Esophagus muscularis mucosa (tissue), 4 donors: ENCODE data around the gene FXYD6. TPM values are rescaled to one million over a fixed set of nuclear protein-coding genes. Genes with fewer than 3 reads are reported as not detected.
A peak's percentile ranks its signal among the peaks of the same experiment; 100 is the strongest.

Experiments used
- DNase-seq: peaks from one replicate; pipeline ENCODE4 v3.0.0-alpha.2; 2017; ENCODE audit errors: extremely low spot score
- H3K27ac ChIP-seq, 4 donors: fragments of 200-600 bp; sonication (generic); replicated peaks in 1 of 4; 1 replicate in 3 of 4; 2 replicates in 1 of 4; pipeline ENCODE4 v1.5.1; 2016 to 2019; ENCODE audit warnings: mild to moderate bottlenecking in 1 of 4
- H3K27me3 ChIP-seq, 4 donors: fragments of 200-600 bp; sonication (generic); one replicate each; pipeline versions ENCODE4 v1.5.1 to v1.6.0; 2016 to 2019
- H3K36me3 ChIP-seq, 4 donors: fragments of 200-600 bp; sonication (generic); one replicate each; pipeline ENCODE4 v1.5.1; 2016 to 2019
- H3K4me1 ChIP-seq, 4 donors: fragments of 200-600 bp; sonication (generic); one replicate each; pipeline ENCODE4 v1.5.1; 2016 to 2019
- H3K4me3 ChIP-seq, 4 donors: fragments of 200-600 bp; sonication (generic); 1 replicate in 2 of 4; 2 replicates in 2 of 4; pipeline ENCODE4 v1.5.1; 2016 to 2019; ENCODE audit warnings: mild to moderate bottlenecking in 4 of 4, moderate library complexity in 1 of 4
- H3K9me3 ChIP-seq, 4 donors: fragments of 200-600 bp; sonication (generic); 1 replicate in 3 of 4; 2 replicates in 1 of 4; pipeline ENCODE4 v1.5.1; 2016 to 2019
- EP300 ChIP-seq: sonication (generic); formaldehyde crosslinking; IDR thresholded peaks from one replicate; pipeline ENCODE4 v1.6.1; 2017; ENCODE audit warnings: antibody characterized with exemption
- POLR2A ChIP-seq: fragments of 450-650 bp; IDR thresholded peaks from one replicate; pipeline ENCODE4 v1.6.1; 2017; ENCODE audit warnings: antibody characterized with exemption, moderate library complexity, mild to moderate bottlenecking, low read depth
- POLR2AphosphoS5 ChIP-seq, 2 donors: sonication (generic); formaldehyde crosslinking; IDR thresholded peaks; one replicate each; pipeline ENCODE4 v1.6.1; 2017; ENCODE audit warnings: antibody characterized with exemption in 2 of 2
- WGBS: methylation state at CpG from one replicate; pipeline ENCODE4 v1.1.5; 2018; 5-methylcytosine and 5-hydroxymethylcytosine counted together
- intact Hi-C: fragments of 100-400 bp; cut with DNase I; formaldehyde crosslinking; loops from one replicate; pipeline ENCODE4 v1.15.1; 2023
- total RNA-seq, 4 donors: library from RNA; depleted of rRNA; stranded (reverse); fragments of >200 nt; gene quantifications; one replicate each; pipeline versions ENCODE4 v1.1.0 to v1.2.1, GENCODE V29; 2016
- TF ChIP-seq, protein P1 (sequence below), 3 experiments: fragments of 200-600 bp in 2 of 3; fragments of 450-650 bp in 1 of 3; sonication (generic) in 2 of 3; IDR thresholded peaks; one replicate each; pipeline ENCODE4 v1.5.1; 2017 to 2019; ENCODE audit warnings: antibody characterized with exemption in 3 of 3, mild to moderate bottlenecking in 2 of 3, moderate library complexity in 1 of 3

Gene FXYD6
- total RNA-seq, 4 donors from 2014 or later: 78.9 to 105 (median 91.5) TPM

- Histone ChIP-seq H3K4me1 (peaks cover 16 to 63% (median 56%) of the 10 kb centered on the region in 4 donors), H3K9me3 (no peaks in the 10 kb centered on the region), H3K27me3 (peaks cover 0 to 18% (median 0%) of the 10 kb centered on the region in 4 donors), H3K4me3 (no peak overlapping the region), H3K36me3 (no peaks in the 10 kb centered on the region), H3K27ac (peak overlapping the region in 1 of 4 donors; percentile 66)
- no peak for TF ChIP-seq EP300
- TF ChIP-seq POLR2AphosphoS5 (IDR thresholded peaks at IDR 0.05): no peak
- TF ChIP-seq, protein P1, sequence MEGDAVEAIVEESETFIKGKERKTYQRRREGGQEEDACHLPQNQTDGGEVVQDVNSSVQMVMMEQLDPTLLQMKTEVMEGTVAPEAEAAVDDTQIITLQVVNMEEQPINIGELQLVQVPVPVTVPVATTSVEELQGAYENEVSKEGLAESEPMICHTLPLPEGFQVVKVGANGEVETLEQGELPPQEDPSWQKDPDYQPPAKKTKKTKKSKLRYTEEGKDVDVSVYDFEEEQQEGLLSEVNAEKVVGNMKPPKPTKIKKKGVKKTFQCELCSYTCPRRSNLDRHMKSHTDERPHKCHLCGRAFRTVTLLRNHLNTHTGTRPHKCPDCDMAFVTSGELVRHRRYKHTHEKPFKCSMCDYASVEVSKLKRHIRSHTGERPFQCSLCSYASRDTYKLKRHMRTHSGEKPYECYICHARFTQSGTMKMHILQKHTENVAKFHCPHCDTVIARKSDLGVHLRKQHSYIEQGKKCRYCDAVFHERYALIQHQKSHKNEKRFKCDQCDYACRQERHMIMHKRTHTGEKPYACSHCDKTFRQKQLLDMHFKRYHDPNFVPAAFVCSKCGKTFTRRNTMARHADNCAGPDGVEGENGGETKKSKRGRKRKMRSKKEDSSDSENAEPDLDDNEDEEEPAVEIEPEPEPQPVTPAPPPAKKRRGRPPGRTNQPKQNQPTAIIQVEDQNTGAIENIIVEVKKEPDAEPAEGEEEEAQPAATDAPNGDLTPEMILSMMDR (IDR thresholded peaks at IDR 0.05): no peak
- no peak for TF ChIP-seq POLR2A
- intact Hi-C loops: loop anchor here (5.0 kb wide), 2 partner anchors 376 to 391 kb away; no protein-coding TSS in a partner anchor
- WGBS: 53% methylated on average over 7 of the region's 9 CpGs
- DNase-seq: no peak
These were observed 58.2 kb downstream of the FXYD6 start for GRCh38 chr11:117818041-117818873.

DNA sequence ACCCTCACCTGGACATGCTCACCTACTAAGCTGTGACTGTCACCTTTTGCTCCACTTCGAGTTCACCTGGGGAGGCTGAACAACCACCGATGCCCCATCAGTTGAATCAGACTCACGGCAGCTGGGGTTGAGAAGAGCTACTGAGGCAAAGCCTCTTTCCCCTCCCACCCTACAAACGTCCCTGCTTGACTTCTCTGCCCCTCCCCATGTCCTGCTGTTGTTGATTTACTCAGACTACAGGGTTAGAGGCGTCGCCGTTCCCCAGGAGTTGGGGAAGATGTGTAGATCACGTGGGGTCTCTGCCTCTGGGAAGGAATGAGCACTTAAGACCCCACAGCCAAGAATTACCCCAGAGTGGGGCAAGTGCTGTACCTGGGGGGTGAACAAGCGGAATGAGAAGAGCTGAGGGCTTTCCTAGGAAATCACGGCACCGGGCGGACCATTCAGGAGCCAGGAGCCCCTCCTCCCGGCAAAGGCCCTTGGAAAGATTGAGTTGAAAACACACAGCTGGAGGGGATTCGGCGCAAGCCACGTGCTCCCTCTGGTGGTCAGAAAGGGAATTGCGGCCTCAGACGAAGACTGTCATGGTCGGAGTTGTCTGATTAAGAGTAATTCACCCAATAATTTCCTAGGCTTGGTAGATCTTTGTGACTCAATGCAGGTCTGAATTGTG is 59.0 kb downstream of the FXYD6 start:
- Histone ChIP-seq H3K27me3 (peaks cover 0 to 14% (median 0%) of the 10 kb centered on the region in 4 donors), H3K36me3 (no peaks in the 10 kb centered on the region), H3K9me3 (no peaks in the 10 kb centered on the region), H3K4me1 (peaks cover 16 to 56% (median 49%) of the 10 kb centered on the region in 4 donors), H3K4me3 (peak overlapping the region in 3 of 4 donors; percentile 8 to 36 (median 33)), H3K27ac (peak overlapping the region; percentile 41 to 66 (median 56))
- WGBS: 14% methylated on average over 16 of the region's 19 CpGs
- intact Hi-C loops: loop anchor here (5.0 kb wide), 2 partner anchors 375 to 390 kb away; no protein-coding TSS in a partner anchor
- peak; percentile 98 for DNase-seq
- TF ChIP-seq, protein P1 (IDR thresholded peaks at IDR 0.05): peak in 2 of 3 experiments; percentile 97 to 99
- TF ChIP-seq POLR2A (no peak), POLR2AphosphoS5 (IDR thresholded peaks at IDR 0.05) (peak; percentile 42 to 47)

- peaks cover 16 to 52% (median 45%) of the 10 kb centered on the region in 4 donors for H3K4me1 ChIP-seq
- 100% methylated on average over 4 of the region's 5 CpGs for WGBS
- H3K9me3 ChIP-seq: no peaks in the 10 kb centered on the region
- H3K27ac ChIP-seq: peak overlapping the region; percentile 41 to 66 (median 56)
- intact Hi-C loops: loop anchor here (5.0 kb wide), 2 partner anchors 375 to 390 kb away; no protein-coding TSS in a partner anchor
- TF ChIP-seq, protein P1 (IDR thresholded peaks at IDR 0.05): no peak
- TF ChIP-seq POLR2AphosphoS5 (IDR thresholded peaks at IDR 0.05) (no peak), EP300 (no peak), POLR2A (no peak)
- no peak for DNase-seq
- H3K27me3 ChIP-seq: peaks cover 0 to 8% (median 0%) of the 10 kb centered on the region in 4 donors
- H3K36me3 ChIP-seq: no peaks in the 10 kb centered on the region
- H3K4me3 ChIP-seq: peak overlapping the region in 3 of 4 donors; percentile 3 to 36 (median 33)
These were observed 59.6 kb downstream of the FXYD6 start for GRCh38 chr11:117816846-117817367.

DNA sequence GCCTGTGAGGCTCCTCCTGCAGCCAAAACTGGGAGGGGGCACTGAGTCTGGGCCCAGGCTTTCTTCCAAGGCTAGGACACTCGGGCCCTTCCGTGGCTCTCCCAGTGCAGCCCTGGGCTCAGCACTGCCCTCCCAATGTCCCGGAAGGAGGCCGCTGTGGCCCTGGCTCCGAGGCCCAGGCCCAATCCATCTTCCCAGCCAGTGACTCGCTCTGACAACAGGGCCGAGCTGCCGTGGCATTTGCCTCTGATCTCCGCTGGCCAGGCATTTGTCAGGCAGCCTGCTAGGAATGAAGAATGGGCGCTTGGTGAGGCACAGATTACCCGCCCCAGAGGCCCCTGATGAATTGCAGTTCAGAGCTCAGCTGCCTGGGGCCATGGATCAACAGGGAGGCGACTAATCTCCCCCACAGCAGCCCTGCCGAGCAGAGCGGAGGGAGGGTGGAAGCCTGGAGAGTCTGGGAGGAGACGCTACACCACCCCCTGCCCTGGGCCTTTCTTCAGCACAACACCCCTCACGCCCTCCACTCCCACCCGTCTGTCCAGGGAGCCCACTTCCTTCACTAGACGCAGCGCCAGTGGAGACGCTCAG is 60.2 kb downstream of the FXYD6 start:
- Histone ChIP-seq H3K27ac (peak overlapping the region; percentile 41 to 66 (median 56)), H3K27me3 (peaks cover 0 to 2% (median 0%) of the 10 kb centered on the region in 4 donors), H3K9me3 (no peaks in the 10 kb centered on the region), H3K4me1 (peaks cover 16 to 52% (median 45%) of the 10 kb centered on the region in 4 donors), H3K4me3 (peak overlapping the region in 1 of 4 donors; percentile 36), H3K36me3 (no peaks in the 10 kb centered on the region)
- TF ChIP-seq POLR2A: no peak
- TF ChIP-seq, protein P1 (IDR thresholded peaks at IDR 0.05): no peak
- no peak for TF ChIP-seq EP300
- TF ChIP-seq POLR2AphosphoS5 (IDR thresholded peaks at IDR 0.05): no peak
- intact Hi-C loops: loop anchor here (5.0 kb wide), 2 partner anchors 374 to 389 kb away; no protein-coding TSS in a partner anchor
- no peak for DNase-seq
- no CpG with 5 or more reads among the region's 20 CpGs for WGBS
